GM23338 (cell line): ENCODE measurements around the gene ARMC5. TPM values are rescaled to one million over a fixed set of nuclear protein-coding genes. Genes with fewer than 3 reads are reported as not detected.

Source experiments
- ATAC-seq: fragments of 200-7000 bp; cut with Tn5 transposase; 3 replicates; pipeline ENCODE4 v1.9.1; 2020
- DNase-seq: peaks from one replicate; pipeline ENCODE4 v3.0.0-alpha.2; 2015; ENCODE audit warnings: low spot score
- H2AFZ ChIP-seq: fragments of 200-600 bp; sonication (generic); 2 replicates; pipeline ENCODE4 v1.8.0; 2016; ENCODE audit warnings: antibody characterized with exemption, mild to moderate bottlenecking, moderate library complexity
- H3F3A ChIP-seq: fragments of 200-600 bp; sonication (generic); replicated peaks from 2 replicates; pipeline ENCODE4 v1.8.0; 2017; ENCODE audit warnings: antibody characterized with exemption, mixed run types, low read depth
- H3K27ac ChIP-seq: fragments of 200-600 bp; sonication (generic); 2 replicates; pipeline ENCODE4 v1.6.1; 2016; ENCODE audit warnings: low read depth
- H3K27me3 ChIP-seq: fragments of 200-600 bp; sonication (generic); 2 replicates; pipeline ENCODE4 v1.8.0; 2016; ENCODE audit warnings: mild to moderate bottlenecking, mixed run types, moderate library complexity; ENCODE audit not compliant: insufficient read depth
- H3K36me3 ChIP-seq: fragments of 200-600 bp; sonication (generic); 2 replicates; pipeline ENCODE4 v1.8.0; 2016; ENCODE audit warnings: mild to moderate bottlenecking; ENCODE audit not compliant: insufficient read depth
- H3K4me1 ChIP-seq: fragments of 200-600 bp; sonication (generic); 2 replicates; pipeline ENCODE4 v1.8.0; 2016; ENCODE audit warnings: mild to moderate bottlenecking, moderate library complexity; ENCODE audit not compliant: insufficient read depth
- H3K4me2 ChIP-seq: fragments of 200-600 bp; sonication (generic); 2 replicates; pipeline ENCODE4 v1.7.1; 2017; ENCODE audit warnings: mixed run types
- H3K4me3 ChIP-seq: fragments of 200-600 bp; sonication (generic); 2 replicates; pipeline ENCODE4 v1.6.1; 2016; ENCODE audit warnings: mixed run types
- H3K79me2 ChIP-seq: fragments of 200-600 bp; sonication (generic); replicated peaks from 2 replicates; pipeline ENCODE4 v1.8.0; 2017; ENCODE audit warnings: mild to moderate bottlenecking; ENCODE audit not compliant: insufficient read depth
- H3K9me2 ChIP-seq: fragments of 200-600 bp; sonication (generic); 2 replicates; pipeline ENCODE4 v1.8.0; 2017; ENCODE audit not compliant: insufficient read depth
- H4K20me1 ChIP-seq: fragments of 200-600 bp; sonication (generic); replicated peaks from 2 replicates; pipeline ENCODE4 v1.8.0; 2017; ENCODE audit warnings: mild to moderate bottlenecking; ENCODE audit not compliant: insufficient read depth
- H3K27ac Mint-ChIP-seq: 2 replicates; pipeline ENCODE4 v1.8.0; 2020; ENCODE audit warnings: inconsistent platforms, mild to moderate bottlenecking, moderate library complexity, mixed read lengths
- H3K27me3 Mint-ChIP-seq: 3 replicates; pipeline ENCODE4 v1.8.0; 2022; ENCODE audit warnings: low read depth, mild to moderate bottlenecking, moderate library complexity, mixed read lengths, inconsistent platforms; ENCODE audit not compliant: insufficient read depth, poor library complexity
- H3K36me3 Mint-ChIP-seq: 3 replicates; pipeline ENCODE4 v1.8.0; 2021; ENCODE audit warnings: low read depth, mild to moderate bottlenecking, inconsistent platforms, moderate library complexity, mixed read lengths
- H3K4me1 Mint-ChIP-seq: 3 replicates; pipeline ENCODE4 v1.8.0; 2020; ENCODE audit warnings: mild to moderate bottlenecking, inconsistent platforms, mixed read lengths
- H3K4me3 Mint-ChIP-seq: 3 replicates; pipeline ENCODE4 v1.8.0; 2021; ENCODE audit warnings: moderate library complexity, mild to moderate bottlenecking, inconsistent platforms, mixed read lengths
- H3K9me3 Mint-ChIP-seq: 3 replicates; pipeline ENCODE4 v1.8.0; 2020; ENCODE audit warnings: moderate library complexity, mild to moderate bottlenecking, inconsistent platforms, mixed read lengths
- CREB1 ChIP-seq: fragments of 250-450 bp; sonication (Bioruptor Pico); IDR thresholded peaks from 2 replicates; pipeline ENCODE4 v1.5.0; 2020; ENCODE audit warnings: low read depth, mild to moderate bottlenecking, moderate library complexity
- CTCF ChIP-seq, 2 experiments: fragments of 200-600 bp in 1 of 2; sonication (generic) in 1 of 2; conservative IDR thresholded peaks; 2 replicates each; pipeline versions ENCODE4 v1.5.1 to v1.6.1; 2016 to 2017; ENCODE audit warnings: antibody characterized with exemption in 2 of 2, low read depth in 2 of 2, mild to moderate bottlenecking in 2 of 2, moderate library complexity in 1 of 2
- EZH2 ChIP-seq: fragments of 200-600 bp; sonication (generic); IDR thresholded peaks from one replicate; pipeline ENCODE4 v1.8.0; 2017; ENCODE audit warnings: antibody characterized with exemption, mild to moderate bottlenecking, low read depth; ENCODE audit not compliant: unreplicated experiment
- JUNB ChIP-seq: IDR thresholded peaks from one replicate; pipeline ENCODE4 v1.6.1; 2016; ENCODE audit warnings: antibody characterized with exemption; ENCODE audit not compliant: unreplicated experiment
- NANOG ChIP-seq: IDR thresholded peaks from 2 replicates; pipeline ENCODE4 v1.6.1; 2016; ENCODE audit warnings: antibody characterized with exemption, borderline replicate concordance
- POLR2AphosphoS5 ChIP-seq: IDR thresholded peaks from 2 replicates; pipeline ENCODE4 v1.6.1; 2016; ENCODE audit warnings: antibody characterized with exemption, low read depth
- STAT1 ChIP-seq: IDR thresholded peaks from one replicate; pipeline ENCODE4 v1.6.1; 2016; ENCODE audit warnings: antibody characterized with exemption; ENCODE audit not compliant: unreplicated experiment
- ZNF114 ChIP-seq: fragments of 250-450 bp; sonication (Bioruptor Pico); IDR thresholded peaks from 2 replicates; pipeline ENCODE4 v1.5.0; 2020; ENCODE audit warnings: mild to moderate bottlenecking, moderate library complexity
- ZNF331 ChIP-seq: fragments of 250-450 bp; sonication (Bioruptor Pico); IDR thresholded peaks from 2 replicates; pipeline ENCODE4 v1.5.0; 2020; ENCODE audit warnings: low read depth, mild to moderate bottlenecking, moderate library complexity
- ZNF462 ChIP-seq: fragments of 250-450 bp; sonication (Bioruptor Pico); IDR thresholded peaks from 2 replicates; pipeline ENCODE4 v1.5.0; 2020; ENCODE audit warnings: mild to moderate bottlenecking, moderate library complexity
- polyA plus RNA-seq: library from polyadenylated mRNA; unstranded; fragments of >200 nt; fragmentation: Nextera tagmentation; extraction: Ambion mirVana; gene quantifications from 2 replicates; pipeline ENCODE4 v1.2.1, GENCODE V29; 2016
- total RNA-seq: library from RNA; depleted of rRNA; stranded (reverse); fragments of >200 nt; shearing (Covaris generic); gene quantifications from 2 replicates; pipeline ENCODE4 v1.2.3, GENCODE V29; 2014
- TF ChIP-seq, protein P1 (sequence below): IDR thresholded peaks from 2 replicates; pipeline ENCODE4 v1.6.1; 2016; ENCODE audit warnings: antibody characterized with exemption
- TF ChIP-seq, protein P2 (sequence below): IDR thresholded peaks from one replicate; pipeline ENCODE4 v1.6.1; 2018; ENCODE audit warnings: antibody characterized with exemption; ENCODE audit not compliant: unreplicated experiment

The ARMC5 gene
- total and polyA plus RNA-seq, 2 experiments from 2014 or later = 5.9 to 11.3 TPM

DNA sequence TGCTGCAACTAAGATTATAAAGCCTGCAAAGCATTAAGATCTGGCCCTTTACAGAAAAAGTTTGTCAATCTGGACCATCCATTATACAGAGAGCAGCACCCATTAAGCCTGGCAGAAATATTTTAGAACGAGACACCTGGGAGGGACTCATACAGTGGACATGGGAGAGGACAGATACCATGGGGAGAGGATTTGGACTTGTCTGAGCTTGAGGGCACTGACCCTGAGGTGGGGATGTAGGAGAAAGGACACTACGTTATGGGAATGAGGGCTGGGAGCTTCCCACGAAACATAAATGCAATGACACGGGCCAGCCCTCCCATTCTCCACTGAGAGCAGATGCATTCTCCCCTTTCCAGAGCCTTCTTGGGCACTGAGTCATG lies 42.7 kb downstream of the ARMC5 start:
- H3K36me3 ChIP-seq = no peaks in the 10 kb centered on the region
- no peak overlapping the region for H2AFZ ChIP-seq
- peaks cover 7% of the 10 kb centered on the region for H3K27me3 Mint-ChIP-seq
- DNase-seq (no peak), ATAC-seq (no peak; the same call in 2 of the 3 replicates)
- H3K9me2 ChIP-seq = no peaks in the 10 kb centered on the region
- no peaks in the 10 kb centered on the region for H3K27me3 ChIP-seq
- H3K27ac ChIP-seq = no peak overlapping the region
- no peak overlapping the region for H3K27ac Mint-ChIP-seq
- peak overlapping the region; percentile 72 for H3K4me2 ChIP-seq
- no peaks in the 10 kb centered on the region for H3K79me2 ChIP-seq
- H3K4me3 ChIP-seq = peak overlapping the region; percentile 28
- H3K4me3 Mint-ChIP-seq = 0 out of 3 replicates have a peak overlapping the region, but pooled peaks have one; percentile 1
- H4K20me1 ChIP-seq = peaks cover 4% of the 10 kb centered on the region; the same call in 1 of the 2 replicates
- H3K4me1 ChIP-seq = peaks cover 15% of the 10 kb centered on the region
- H3K9me3 Mint-ChIP-seq = no peaks in the 10 kb centered on the region; the same call in 2 of the 3 replicates
- TF ChIP-seq, protein P1, sequence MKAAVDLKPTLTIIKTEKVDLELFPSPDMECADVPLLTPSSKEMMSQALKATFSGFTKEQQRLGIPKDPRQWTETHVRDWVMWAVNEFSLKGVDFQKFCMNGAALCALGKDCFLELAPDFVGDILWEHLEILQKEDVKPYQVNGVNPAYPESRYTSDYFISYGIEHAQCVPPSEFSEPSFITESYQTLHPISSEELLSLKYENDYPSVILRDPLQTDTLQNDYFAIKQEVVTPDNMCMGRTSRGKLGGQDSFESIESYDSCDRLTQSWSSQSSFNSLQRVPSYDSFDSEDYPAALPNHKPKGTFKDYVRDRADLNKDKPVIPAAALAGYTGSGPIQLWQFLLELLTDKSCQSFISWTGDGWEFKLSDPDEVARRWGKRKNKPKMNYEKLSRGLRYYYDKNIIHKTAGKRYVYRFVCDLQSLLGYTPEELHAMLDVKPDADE = no peak
- TF ChIP-seq CREB1 (CRISPR knock-in tag) = no peak
- TF ChIP-seq, protein P2, sequence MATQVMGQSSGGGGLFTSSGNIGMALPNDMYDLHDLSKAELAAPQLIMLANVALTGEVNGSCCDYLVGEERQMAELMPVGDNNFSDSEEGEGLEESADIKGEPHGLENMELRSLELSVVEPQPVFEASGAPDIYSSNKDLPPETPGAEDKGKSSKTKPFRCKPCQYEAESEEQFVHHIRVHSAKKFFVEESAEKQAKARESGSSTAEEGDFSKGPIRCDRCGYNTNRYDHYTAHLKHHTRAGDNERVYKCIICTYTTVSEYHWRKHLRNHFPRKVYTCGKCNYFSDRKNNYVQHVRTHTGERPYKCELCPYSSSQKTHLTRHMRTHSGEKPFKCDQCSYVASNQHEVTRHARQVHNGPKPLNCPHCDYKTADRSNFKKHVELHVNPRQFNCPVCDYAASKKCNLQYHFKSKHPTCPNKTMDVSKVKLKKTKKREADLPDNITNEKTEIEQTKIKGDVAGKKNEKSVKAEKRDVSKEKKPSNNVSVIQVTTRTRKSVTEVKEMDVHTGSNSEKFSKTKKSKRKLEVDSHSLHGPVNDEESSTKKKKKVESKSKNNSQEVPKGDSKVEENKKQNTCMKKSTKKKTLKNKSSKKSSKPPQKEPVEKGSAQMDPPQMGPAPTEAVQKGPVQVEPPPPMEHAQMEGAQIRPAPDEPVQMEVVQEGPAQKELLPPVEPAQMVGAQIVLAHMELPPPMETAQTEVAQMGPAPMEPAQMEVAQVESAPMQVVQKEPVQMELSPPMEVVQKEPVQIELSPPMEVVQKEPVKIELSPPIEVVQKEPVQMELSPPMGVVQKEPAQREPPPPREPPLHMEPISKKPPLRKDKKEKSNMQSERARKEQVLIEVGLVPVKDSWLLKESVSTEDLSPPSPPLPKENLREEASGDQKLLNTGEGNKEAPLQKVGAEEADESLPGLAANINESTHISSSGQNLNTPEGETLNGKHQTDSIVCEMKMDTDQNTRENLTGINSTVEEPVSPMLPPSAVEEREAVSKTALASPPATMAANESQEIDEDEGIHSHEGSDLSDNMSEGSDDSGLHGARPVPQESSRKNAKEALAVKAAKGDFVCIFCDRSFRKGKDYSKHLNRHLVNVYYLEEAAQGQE = no peak
- TF ChIP-seq NANOG = no peak
- no peak for TF ChIP-seq JUNB
- TF ChIP-seq ZNF114 (CRISPR knock-in tag) = no peak
- no peak for TF ChIP-seq POLR2AphosphoS5
- TF ChIP-seq EZH2 = no peak
- TF ChIP-seq ZNF331 (CRISPR knock-in tag) = no peak
- TF ChIP-seq CTCF (conservative IDR thresholded peaks at IDR 0.05; ENCODE audit: low read depth in 2 of 2) = no peak
- no peak for TF ChIP-seq STAT1
- no peak for TF ChIP-seq ZNF462 (CRISPR knock-in tag)
- H3K36me3 Mint-ChIP-seq = peaks cover 14% of the 10 kb centered on the region
- no peaks in the 10 kb centered on the region for H3F3A ChIP-seq
- H3K4me1 Mint-ChIP-seq = peaks cover 19% of the 10 kb centered on the region
